HL-60 (cell line): ENCODE data around the gene HUNK.

ENCODE experiments used
- DNase-seq, 2 experiments: peaks; one replicate each; pipeline ENCODE4 v3.0.0-alpha.2; 2010 to 2020; ENCODE audit warnings: low read depth in 1 of 2, low spot score in 1 of 2
- H3K27ac ChIP-seq: fragments of 250-450 bp; sonication (Bioruptor Pico); replicated peaks from 2 replicates; pipeline ENCODE4 v1.5.1; 2020; ENCODE audit warnings: mild to moderate bottlenecking, moderate library complexity
- H3K27me3 ChIP-seq: fragments of 250-450 bp; sonication (Bioruptor Pico); 2 replicates; pipeline ENCODE4 v1.5.1; 2021; ENCODE audit warnings: mild to moderate bottlenecking, moderate library complexity; ENCODE audit not compliant: insufficient read depth, poor library complexity, severe bottlenecking
- H3K4me3 ChIP-seq: replicated peaks from 2 replicates; pipeline ENCODE4 v1.5.1; 2011; ENCODE audit warnings: mild to moderate bottlenecking, control low read depth, low read length; ENCODE audit not compliant: insufficient read depth
- GABPA ChIP-seq: IDR thresholded peaks from 2 replicates; pipeline ENCODE4 v1.6.1; 2012; ENCODE audit warnings: low read depth
- POLR2AphosphoS5 ChIP-seq: IDR thresholded peaks from 2 replicates; pipeline ENCODE4 v1.6.1; 2012; ENCODE audit warnings: low read depth
- SPI1 ChIP-seq: IDR thresholded peaks from 2 replicates; pipeline ENCODE4 v1.6.1; 2012; ENCODE audit warnings: low read depth, mild to moderate bottlenecking, borderline replicate concordance
- TF ChIP-seq, protein P1 (sequence below): IDR thresholded peaks from one replicate; pipeline ENCODE4 v1.5.1; 2011; ENCODE audit warnings: low read length, control low read depth, inconsistent platforms; ENCODE audit not compliant: insufficient read depth
- TF ChIP-seq, protein P2 (sequence below): IDR thresholded peaks from 2 replicates; pipeline ENCODE4 v1.6.1; 2012; ENCODE audit warnings: low read depth; ENCODE audit not compliant: insufficient replicate concordance

The HUNK gene

DNA sequence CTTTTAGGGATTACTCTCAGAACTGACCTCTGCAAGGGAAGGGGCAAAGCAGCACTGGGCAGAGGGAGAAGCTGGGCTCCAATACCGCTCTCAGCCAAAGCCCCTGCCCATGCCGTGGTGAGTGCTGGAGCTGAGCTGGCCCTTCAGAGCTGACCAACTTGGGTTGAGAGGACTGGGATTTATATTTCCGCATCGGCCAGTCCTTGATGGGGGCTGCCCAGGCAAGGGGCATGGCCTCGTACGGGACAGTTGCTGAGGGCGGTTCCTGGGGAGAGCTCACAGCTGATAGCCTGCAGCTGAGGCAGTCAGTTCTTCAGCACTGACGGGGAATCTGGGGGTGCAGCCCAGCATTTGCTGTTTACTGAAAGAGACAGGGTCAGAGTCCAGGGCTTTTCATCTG lies 8.0 kb downstream of the HUNK start:
- Histone ChIP-seq H3K27me3 (peaks cover 3% of the 10 kb centered on the region), H3K4me3 (no peak overlapping the region), H3K27ac (no peak overlapping the region)
- TF ChIP-seq, protein P1, sequence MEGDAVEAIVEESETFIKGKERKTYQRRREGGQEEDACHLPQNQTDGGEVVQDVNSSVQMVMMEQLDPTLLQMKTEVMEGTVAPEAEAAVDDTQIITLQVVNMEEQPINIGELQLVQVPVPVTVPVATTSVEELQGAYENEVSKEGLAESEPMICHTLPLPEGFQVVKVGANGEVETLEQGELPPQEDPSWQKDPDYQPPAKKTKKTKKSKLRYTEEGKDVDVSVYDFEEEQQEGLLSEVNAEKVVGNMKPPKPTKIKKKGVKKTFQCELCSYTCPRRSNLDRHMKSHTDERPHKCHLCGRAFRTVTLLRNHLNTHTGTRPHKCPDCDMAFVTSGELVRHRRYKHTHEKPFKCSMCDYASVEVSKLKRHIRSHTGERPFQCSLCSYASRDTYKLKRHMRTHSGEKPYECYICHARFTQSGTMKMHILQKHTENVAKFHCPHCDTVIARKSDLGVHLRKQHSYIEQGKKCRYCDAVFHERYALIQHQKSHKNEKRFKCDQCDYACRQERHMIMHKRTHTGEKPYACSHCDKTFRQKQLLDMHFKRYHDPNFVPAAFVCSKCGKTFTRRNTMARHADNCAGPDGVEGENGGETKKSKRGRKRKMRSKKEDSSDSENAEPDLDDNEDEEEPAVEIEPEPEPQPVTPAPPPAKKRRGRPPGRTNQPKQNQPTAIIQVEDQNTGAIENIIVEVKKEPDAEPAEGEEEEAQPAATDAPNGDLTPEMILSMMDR, result no peak
- TF ChIP-seq SPI1, result no peak
- TF ChIP-seq, protein P2, sequence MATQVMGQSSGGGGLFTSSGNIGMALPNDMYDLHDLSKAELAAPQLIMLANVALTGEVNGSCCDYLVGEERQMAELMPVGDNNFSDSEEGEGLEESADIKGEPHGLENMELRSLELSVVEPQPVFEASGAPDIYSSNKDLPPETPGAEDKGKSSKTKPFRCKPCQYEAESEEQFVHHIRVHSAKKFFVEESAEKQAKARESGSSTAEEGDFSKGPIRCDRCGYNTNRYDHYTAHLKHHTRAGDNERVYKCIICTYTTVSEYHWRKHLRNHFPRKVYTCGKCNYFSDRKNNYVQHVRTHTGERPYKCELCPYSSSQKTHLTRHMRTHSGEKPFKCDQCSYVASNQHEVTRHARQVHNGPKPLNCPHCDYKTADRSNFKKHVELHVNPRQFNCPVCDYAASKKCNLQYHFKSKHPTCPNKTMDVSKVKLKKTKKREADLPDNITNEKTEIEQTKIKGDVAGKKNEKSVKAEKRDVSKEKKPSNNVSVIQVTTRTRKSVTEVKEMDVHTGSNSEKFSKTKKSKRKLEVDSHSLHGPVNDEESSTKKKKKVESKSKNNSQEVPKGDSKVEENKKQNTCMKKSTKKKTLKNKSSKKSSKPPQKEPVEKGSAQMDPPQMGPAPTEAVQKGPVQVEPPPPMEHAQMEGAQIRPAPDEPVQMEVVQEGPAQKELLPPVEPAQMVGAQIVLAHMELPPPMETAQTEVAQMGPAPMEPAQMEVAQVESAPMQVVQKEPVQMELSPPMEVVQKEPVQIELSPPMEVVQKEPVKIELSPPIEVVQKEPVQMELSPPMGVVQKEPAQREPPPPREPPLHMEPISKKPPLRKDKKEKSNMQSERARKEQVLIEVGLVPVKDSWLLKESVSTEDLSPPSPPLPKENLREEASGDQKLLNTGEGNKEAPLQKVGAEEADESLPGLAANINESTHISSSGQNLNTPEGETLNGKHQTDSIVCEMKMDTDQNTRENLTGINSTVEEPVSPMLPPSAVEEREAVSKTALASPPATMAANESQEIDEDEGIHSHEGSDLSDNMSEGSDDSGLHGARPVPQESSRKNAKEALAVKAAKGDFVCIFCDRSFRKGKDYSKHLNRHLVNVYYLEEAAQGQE, result no peak
- no peak for TF ChIP-seq GABPA
- no peak for TF ChIP-seq POLR2AphosphoS5
- no peak for DNase-seq

DNA sequence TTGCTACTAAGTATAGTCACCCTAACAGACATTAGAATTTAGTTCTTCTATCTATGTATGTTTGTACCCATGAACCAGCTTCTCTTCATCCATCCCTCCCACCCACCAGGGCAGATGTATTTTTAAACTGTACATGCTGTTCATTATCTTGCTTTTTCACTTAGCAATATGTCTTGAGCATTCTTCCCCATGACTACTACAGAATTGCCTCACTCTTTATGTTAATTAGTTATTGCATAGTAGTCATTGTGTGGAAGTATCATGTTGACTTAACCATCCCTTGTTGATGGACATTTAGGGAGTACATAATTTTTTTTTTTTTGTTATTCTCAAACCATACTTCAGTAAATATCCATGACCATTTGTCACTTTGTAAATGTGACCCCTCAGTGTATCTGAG lies 9.9 kb downstream of the HUNK start:
- DNase-seq, result no peak
- no peak overlapping the region for H3K4me3 ChIP-seq
- TF ChIP-seq, protein P1, result no peak
- no peak for TF ChIP-seq SPI1
- TF ChIP-seq, protein P2, result no peak
- TF ChIP-seq GABPA, result no peak
- TF ChIP-seq POLR2AphosphoS5, result no peak
- H3K27ac ChIP-seq, result no peak overlapping the region
- no peaks in the 10 kb centered on the region for H3K27me3 ChIP-seq

DNA sequence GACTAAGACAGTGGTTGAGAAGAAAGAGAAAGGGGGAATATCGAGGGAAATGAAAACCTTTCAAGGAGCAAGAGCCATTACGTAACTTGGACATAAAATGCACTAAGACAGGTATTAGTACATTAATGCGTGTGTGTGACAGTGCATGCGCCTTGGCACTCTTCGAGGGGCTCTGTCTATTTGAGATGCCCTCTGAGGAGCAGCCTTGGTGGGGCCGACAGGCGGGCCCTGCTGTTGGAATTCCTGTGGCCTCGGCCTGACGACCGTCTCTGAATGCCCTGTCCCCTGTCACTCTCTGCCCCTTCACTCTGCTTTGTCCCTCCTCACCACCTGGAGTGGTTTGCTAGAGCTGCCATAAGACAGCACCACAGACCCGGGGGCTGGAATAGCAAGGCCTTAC lies 12.3 kb downstream of the HUNK start:
- no peak for DNase-seq
- no peaks in the 10 kb centered on the region for H3K27me3 ChIP-seq
- TF ChIP-seq GABPA, result no peak
- TF ChIP-seq, protein P2, result no peak
- TF ChIP-seq, protein P1, result no peak
- H3K4me3 ChIP-seq, result no peak overlapping the region
- no peak overlapping the region for H3K27ac ChIP-seq
